Measurements from ENCODE around the gene LCMT1. TPM values are rescaled to one million over a fixed set of nuclear protein-coding genes. Genes with fewer than 3 reads are reported as not detected.
A peak's percentile ranks its signal among the peaks of the same experiment; 100 is the strongest.

Gene LCMT1
- total and polyA plus RNA-seq, 2 of the 13 experiments (the other 11 are each of a cell fraction or from before 2014, with no cell fraction given), result 41.2 to 48.7 TPM

DNA sequence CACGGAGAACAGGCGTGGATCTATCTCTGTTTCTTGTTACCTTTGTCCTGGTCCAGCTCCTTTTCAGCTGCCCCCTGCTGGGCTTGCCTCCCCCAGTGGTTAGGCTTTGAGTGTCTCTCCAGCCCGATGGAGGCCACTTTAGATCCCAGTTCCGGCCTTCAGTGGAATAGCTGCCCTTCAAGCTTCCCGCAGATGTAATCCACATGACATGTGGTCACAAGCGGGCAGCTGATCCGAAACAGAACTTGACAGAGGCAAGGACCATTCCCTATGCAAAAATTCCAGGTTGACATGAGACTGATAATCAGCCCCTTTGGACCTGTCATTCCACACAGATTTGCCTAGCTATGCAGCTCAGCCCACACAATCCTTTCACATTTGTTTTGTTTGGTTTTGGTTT lies 64.6 kb downstream of the LCMT1 start (continued):
- TF ChIP-seq SOX5 (CRISPR knock-in tag; IDR thresholded peaks at IDR 0.05; ENCODE audit: borderline replicate concordance) (no peak), BRD4 (CRISPR knock-in tag; IDR thresholded peaks at IDR 0.05) (no peak), TARDBP (CRISPR knock-in tag; IDR thresholded peaks at IDR 0.05) (peak; percentile 22; the same call in 1 of the 2 replicates), STAG1 (CRISPR knock-in tag; IDR thresholded peaks at IDR 0.05) (no peak), ZNF776 (CRISPR knock-in tag; IDR thresholded peaks at IDR 0.05) (no peak), PHB2 (IDR thresholded peaks at IDR 0.05; ENCODE audit: partially characterized antibody) (no peak), TP53 (CRISPR knock-in tag; conservative IDR thresholded peaks at IDR 0.05) (no peak), CTCF (CRISPR knock-in tag; IDR thresholded peaks at IDR 0.05) (peak; percentile 33; the same call in 1 of the 2 replicates), KAT2B (IDR thresholded peaks at IDR 0.05; ENCODE audit: borderline replicate concordance, low read depth, low read length) (no peak), ZNF24 (IDR thresholded peaks at IDR 0.05) (no peak), GTF2F1 (IDR thresholded peaks at IDR 0.05; ENCODE audit: low read length) (no peak), ZSCAN20 (CRISPR knock-in tag; IDR thresholded peaks at IDR 0.05; ENCODE audit: borderline replicate concordance) (no peak), HMGA1 (CRISPR knock-in tag; conservative IDR thresholded peaks at IDR 0.05) (no peak)
- TF ChIP-seq, protein P1, sequence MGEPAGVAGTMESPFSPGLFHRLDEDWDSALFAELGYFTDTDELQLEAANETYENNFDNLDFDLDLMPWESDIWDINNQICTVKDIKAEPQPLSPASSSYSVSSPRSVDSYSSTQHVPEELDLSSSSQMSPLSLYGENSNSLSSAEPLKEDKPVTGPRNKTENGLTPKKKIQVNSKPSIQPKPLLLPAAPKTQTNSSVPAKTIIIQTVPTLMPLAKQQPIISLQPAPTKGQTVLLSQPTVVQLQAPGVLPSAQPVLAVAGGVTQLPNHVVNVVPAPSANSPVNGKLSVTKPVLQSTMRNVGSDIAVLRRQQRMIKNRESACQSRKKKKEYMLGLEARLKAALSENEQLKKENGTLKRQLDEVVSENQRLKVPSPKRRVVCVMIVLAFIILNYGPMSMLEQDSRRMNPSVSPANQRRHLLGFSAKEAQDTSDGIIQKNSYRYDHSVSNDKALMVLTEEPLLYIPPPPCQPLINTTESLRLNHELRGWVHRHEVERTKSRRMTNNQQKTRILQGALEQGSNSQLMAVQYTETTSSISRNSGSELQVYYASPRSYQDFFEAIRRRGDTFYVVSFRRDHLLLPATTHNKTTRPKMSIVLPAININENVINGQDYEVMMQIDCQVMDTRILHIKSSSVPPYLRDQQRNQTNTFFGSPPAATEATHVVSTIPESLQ (CRISPR knock-in tag; conservative IDR thresholded peaks at IDR 0.05), result no peak
- TF ChIP-seq, protein P2, sequence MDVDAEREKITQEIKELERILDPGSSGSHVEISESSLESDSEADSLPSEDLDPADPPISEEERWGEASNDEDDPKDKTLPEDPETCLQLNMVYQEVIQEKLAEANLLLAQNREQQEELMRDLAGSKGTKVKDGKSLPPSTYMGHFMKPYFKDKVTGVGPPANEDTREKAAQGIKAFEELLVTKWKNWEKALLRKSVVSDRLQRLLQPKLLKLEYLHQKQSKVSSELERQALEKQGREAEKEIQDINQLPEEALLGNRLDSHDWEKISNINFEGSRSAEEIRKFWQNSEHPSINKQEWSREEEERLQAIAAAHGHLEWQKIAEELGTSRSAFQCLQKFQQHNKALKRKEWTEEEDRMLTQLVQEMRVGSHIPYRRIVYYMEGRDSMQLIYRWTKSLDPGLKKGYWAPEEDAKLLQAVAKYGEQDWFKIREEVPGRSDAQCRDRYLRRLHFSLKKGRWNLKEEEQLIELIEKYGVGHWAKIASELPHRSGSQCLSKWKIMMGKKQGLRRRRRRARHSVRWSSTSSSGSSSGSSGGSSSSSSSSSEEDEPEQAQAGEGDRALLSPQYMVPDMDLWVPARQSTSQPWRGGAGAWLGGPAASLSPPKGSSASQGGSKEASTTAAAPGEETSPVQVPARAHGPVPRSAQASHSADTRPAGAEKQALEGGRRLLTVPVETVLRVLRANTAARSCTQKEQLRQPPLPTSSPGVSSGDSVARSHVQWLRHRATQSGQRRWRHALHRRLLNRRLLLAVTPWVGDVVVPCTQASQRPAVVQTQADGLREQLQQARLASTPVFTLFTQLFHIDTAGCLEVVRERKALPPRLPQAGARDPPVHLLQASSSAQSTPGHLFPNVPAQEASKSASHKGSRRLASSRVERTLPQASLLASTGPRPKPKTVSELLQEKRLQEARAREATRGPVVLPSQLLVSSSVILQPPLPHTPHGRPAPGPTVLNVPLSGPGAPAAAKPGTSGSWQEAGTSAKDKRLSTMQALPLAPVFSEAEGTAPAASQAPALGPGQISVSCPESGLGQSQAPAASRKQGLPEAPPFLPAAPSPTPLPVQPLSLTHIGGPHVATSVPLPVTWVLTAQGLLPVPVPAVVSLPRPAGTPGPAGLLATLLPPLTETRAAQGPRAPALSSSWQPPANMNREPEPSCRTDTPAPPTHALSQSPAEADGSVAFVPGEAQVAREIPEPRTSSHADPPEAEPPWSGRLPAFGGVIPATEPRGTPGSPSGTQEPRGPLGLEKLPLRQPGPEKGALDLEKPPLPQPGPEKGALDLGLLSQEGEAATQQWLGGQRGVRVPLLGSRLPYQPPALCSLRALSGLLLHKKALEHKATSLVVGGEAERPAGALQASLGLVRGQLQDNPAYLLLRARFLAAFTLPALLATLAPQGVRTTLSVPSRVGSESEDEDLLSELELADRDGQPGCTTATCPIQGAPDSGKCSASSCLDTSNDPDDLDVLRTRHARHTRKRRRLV (CRISPR knock-in tag; IDR thresholded peaks at IDR 0.05), result no peak
